Neural cell (in vitro differentiated cells): ENCODE measurements around the gene ARHGAP18. TPM values are rescaled to one million over a fixed set of nuclear protein-coding genes. Genes with fewer than 3 reads are reported as not detected.

Experiments used
- H2AFZ ChIP-seq: fragments of 200-600, 300-800 bp; sonication (generic), shearing (Covaris generic); 2 replicates; pipeline ENCODE4 v1.6.0; 2014; ENCODE audit warnings: low read depth, mild to moderate bottlenecking, antibody characterized with exemption, low read length, moderate library complexity
- H3F3A ChIP-seq: fragments of 200-600 bp; shearing (Covaris generic); 2 replicates; pipeline ENCODE4 v1.6.1; 2016; ENCODE audit warnings: mild to moderate bottlenecking, moderate library complexity, mixed read lengths, antibody characterized with exemption, low read length; ENCODE audit not compliant: insufficient read depth, poor library complexity, severe bottlenecking
- H3K27ac ChIP-seq: fragments of 200-600, 300-800 bp; sonication (generic), shearing (Covaris generic); 2 replicates; pipeline ENCODE4 v1.5.1; 2014; ENCODE audit warnings: mild to moderate bottlenecking, low read length, moderate library complexity
- H3K27me3 ChIP-seq: fragments of 300-800, 200-600 bp; sonication (generic), shearing (Covaris generic); 2 replicates; pipeline ENCODE4 v1.6.0; 2014; ENCODE audit warnings: mild to moderate bottlenecking, low read depth, low read length, moderate library complexity; ENCODE audit not compliant: insufficient read depth
- H3K36me3 ChIP-seq: fragments of 300-800, 200-600 bp; sonication (generic), shearing (Covaris generic); 2 replicates; pipeline ENCODE4 v1.5.1; 2014; ENCODE audit warnings: mild to moderate bottlenecking, antibody characterized with exemption, low read length, moderate library complexity; ENCODE audit not compliant: insufficient read depth
- H3K4me2 ChIP-seq: fragments of 300-800, 200-600 bp; sonication (generic), shearing (Covaris generic); 2 replicates; pipeline ENCODE4 v1.6.0; 2014; ENCODE audit warnings: mild to moderate bottlenecking, low read length
- H3K4me3 ChIP-seq: fragments of 300-800, 200-600 bp; sonication (generic), shearing (Covaris generic); 2 replicates; pipeline ENCODE4 v1.5.1; 2014; ENCODE audit warnings: mild to moderate bottlenecking, low read length, moderate library complexity
- H3K79me2 ChIP-seq: fragments of 200-600 bp; shearing (Covaris generic); replicated peaks from 2 replicates; pipeline ENCODE4 v1.6.0; 2014; ENCODE audit warnings: mild to moderate bottlenecking, low read length, moderate library complexity; ENCODE audit not compliant: insufficient read depth
- H3K9ac ChIP-seq: fragments of 300-800, 200-600 bp; sonication (generic), shearing (Covaris generic); 2 replicates; pipeline ENCODE4 v1.6.1; 2016; ENCODE audit warnings: mild to moderate bottlenecking, low read length, mixed read lengths
- H3K9me2 ChIP-seq: fragments of 200-600 bp; shearing (Covaris generic); 2 replicates; pipeline ENCODE4 v1.6.1; 2016; ENCODE audit warnings: mild to moderate bottlenecking, low read length, mixed read lengths; ENCODE audit not compliant: insufficient read depth
- H3K9me3 ChIP-seq: fragments of 200-600, 300-800 bp; sonication (generic), shearing (Covaris generic); 2 replicates; pipeline ENCODE4 v1.6.1; 2016; ENCODE audit warnings: mild to moderate bottlenecking, mixed run types, low read length, moderate library complexity, mixed read lengths
- H4K20me1 ChIP-seq: fragments of 200-600 bp; shearing (Covaris generic); 2 replicates; pipeline ENCODE4 v1.6.1; 2016; ENCODE audit warnings: mild to moderate bottlenecking, mixed run types; ENCODE audit not compliant: insufficient read depth
- CTCF ChIP-seq: fragments of 450-650 bp; IDR thresholded peaks from 2 replicates; pipeline ENCODE4 v1.5.1; 2014; ENCODE audit warnings: antibody characterized with exemption, mild to moderate bottlenecking, moderate library complexity; ENCODE audit not compliant: poor library complexity, severe bottlenecking
- EP300 ChIP-seq: fragments of 450-650 bp; conservative IDR thresholded peaks from 2 replicates; pipeline ENCODE4 v1.6.1; 2014; ENCODE audit warnings: antibody characterized with exemption, mild to moderate bottlenecking, moderate library complexity; ENCODE audit not compliant: poor library complexity, severe bottlenecking
- EZH2 ChIP-seq: fragments of 200-600, 300-800 bp; shearing (Covaris generic), sonication (generic); IDR thresholded peaks from 2 replicates; pipeline ENCODE4 v1.6.1; 2014; ENCODE audit warnings: antibody characterized with exemption, low read length, borderline replicate concordance, mild to moderate bottlenecking; ENCODE audit not compliant: insufficient read depth, poor library complexity, severe bottlenecking
- MXI1 ChIP-seq: fragments of 450-650 bp; conservative IDR thresholded peaks from 2 replicates; pipeline ENCODE4 v1.6.1; 2014; ENCODE audit warnings: antibody characterized with exemption, mild to moderate bottlenecking; ENCODE audit not compliant: poor library complexity, severe bottlenecking
- POLR2AphosphoS5 ChIP-seq: IDR thresholded peaks from 2 replicates; pipeline ENCODE4 v1.6.1; 2012
- RAD21 ChIP-seq: fragments of 450-650 bp; conservative IDR thresholded peaks from 2 replicates; pipeline ENCODE4 v1.6.1; 2014; ENCODE audit warnings: antibody characterized with exemption, mild to moderate bottlenecking, moderate library complexity
- SMC3 ChIP-seq: fragments of 450-650 bp; conservative IDR thresholded peaks from 2 replicates; pipeline ENCODE4 v1.6.1; 2014; ENCODE audit warnings: antibody characterized with exemption, mild to moderate bottlenecking, moderate library complexity; ENCODE audit not compliant: poor library complexity
- TAF1 ChIP-seq: IDR thresholded peaks from 2 replicates; pipeline ENCODE4 v1.6.1; 2012; ENCODE audit warnings: low read depth
- polyA plus RNA-seq: library from polyadenylated mRNA; depleted of rRNA; stranded (reverse); fragments of >200 nt; gene quantifications from 2 replicates; pipeline ENCODE4 v1.2.3, GENCODE V29; 2014
- TF ChIP-seq, protein P1 (sequence below): IDR thresholded peaks from 2 replicates; pipeline ENCODE4 v1.6.1; 2012; ENCODE audit warnings: borderline replicate concordance

The ARHGAP18 gene
- polyA plus RNA-seq, 1 donor from 2014 or later, result 4.7 TPM

DNA sequence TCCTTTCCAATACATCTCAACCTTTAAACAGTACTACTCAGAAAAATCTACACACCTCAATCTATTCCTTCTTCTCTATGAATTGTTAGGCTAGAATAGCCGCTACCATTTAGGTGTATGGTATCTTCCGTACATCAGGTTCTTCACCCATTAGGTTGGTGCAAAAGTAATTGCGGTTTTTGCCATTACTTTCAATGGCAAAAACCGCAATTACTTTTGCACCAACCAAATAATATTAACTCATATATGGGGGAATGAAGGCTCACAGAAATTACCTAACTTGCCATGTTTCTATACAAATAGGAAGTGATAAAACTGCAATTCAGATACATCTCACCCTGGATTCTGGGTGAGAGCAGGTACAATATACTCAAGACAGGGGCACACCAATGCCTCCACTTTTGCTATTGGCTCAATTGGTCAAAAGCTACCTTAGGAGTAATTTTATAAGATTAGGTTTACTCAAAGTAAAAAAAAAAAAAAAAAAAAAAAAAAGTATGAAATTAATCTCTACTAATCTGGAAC is 37.7 kb upstream of the ARHGAP18 start:
- Histone ChIP-seq H3K9me3 (no peaks in the 10 kb centered on the region), H3K9me2 (no peaks in the 10 kb centered on the region), H3K36me3 (no peaks in the 10 kb centered on the region)

GRCh38 chr6:129744880-129745237 is 34.9 kb upstream of the ARHGAP18 start:
- H3K9ac ChIP-seq, result no peak overlapping the region
- no peak overlapping the region for H3K4me3 ChIP-seq
- H3K27ac ChIP-seq, result no peak overlapping the region
- H3K27me3 ChIP-seq, result no peaks in the 10 kb centered on the region
- no peak overlapping the region for H2AFZ ChIP-seq
- no peaks in the 10 kb centered on the region for H3K9me3 ChIP-seq
- TF ChIP-seq TAF1 (no peak), RAD21 (no peak), POLR2AphosphoS5 (no peak), MXI1 (no peak)
- H3K36me3 ChIP-seq, result no peaks in the 10 kb centered on the region
- no peaks in the 10 kb centered on the region for H3K79me2 ChIP-seq
- H4K20me1 ChIP-seq, result no peaks in the 10 kb centered on the region
- no peaks in the 10 kb centered on the region for H3K9me2 ChIP-seq
- no peaks in the 10 kb centered on the region for H3F3A ChIP-seq
- no peak overlapping the region for H3K4me2 ChIP-seq

More for the DNA sequence above, 37.7 kb upstream of the ARHGAP18 start:
- no peak overlapping the region for H3K27ac ChIP-seq
- no peak overlapping the region for H3K9ac ChIP-seq
- H3K4me2 ChIP-seq, result no peak overlapping the region
- no peak overlapping the region for H2AFZ ChIP-seq
- H4K20me1 ChIP-seq, result no peaks in the 10 kb centered on the region
- no peaks in the 10 kb centered on the region for H3K79me2 ChIP-seq
- TF ChIP-seq SMC3, result no peak
- TF ChIP-seq MXI1, result no peak
- TF ChIP-seq EP300, result no peak
- TF ChIP-seq CTCF, result no peak
- TF ChIP-seq, protein P1, sequence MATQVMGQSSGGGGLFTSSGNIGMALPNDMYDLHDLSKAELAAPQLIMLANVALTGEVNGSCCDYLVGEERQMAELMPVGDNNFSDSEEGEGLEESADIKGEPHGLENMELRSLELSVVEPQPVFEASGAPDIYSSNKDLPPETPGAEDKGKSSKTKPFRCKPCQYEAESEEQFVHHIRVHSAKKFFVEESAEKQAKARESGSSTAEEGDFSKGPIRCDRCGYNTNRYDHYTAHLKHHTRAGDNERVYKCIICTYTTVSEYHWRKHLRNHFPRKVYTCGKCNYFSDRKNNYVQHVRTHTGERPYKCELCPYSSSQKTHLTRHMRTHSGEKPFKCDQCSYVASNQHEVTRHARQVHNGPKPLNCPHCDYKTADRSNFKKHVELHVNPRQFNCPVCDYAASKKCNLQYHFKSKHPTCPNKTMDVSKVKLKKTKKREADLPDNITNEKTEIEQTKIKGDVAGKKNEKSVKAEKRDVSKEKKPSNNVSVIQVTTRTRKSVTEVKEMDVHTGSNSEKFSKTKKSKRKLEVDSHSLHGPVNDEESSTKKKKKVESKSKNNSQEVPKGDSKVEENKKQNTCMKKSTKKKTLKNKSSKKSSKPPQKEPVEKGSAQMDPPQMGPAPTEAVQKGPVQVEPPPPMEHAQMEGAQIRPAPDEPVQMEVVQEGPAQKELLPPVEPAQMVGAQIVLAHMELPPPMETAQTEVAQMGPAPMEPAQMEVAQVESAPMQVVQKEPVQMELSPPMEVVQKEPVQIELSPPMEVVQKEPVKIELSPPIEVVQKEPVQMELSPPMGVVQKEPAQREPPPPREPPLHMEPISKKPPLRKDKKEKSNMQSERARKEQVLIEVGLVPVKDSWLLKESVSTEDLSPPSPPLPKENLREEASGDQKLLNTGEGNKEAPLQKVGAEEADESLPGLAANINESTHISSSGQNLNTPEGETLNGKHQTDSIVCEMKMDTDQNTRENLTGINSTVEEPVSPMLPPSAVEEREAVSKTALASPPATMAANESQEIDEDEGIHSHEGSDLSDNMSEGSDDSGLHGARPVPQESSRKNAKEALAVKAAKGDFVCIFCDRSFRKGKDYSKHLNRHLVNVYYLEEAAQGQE, result no peak
- TF ChIP-seq TAF1, result no peak
- no peak for TF ChIP-seq RAD21
- TF ChIP-seq EZH2, result no peak
- TF ChIP-seq POLR2AphosphoS5, result no peak
- no peaks in the 10 kb centered on the region for H3F3A ChIP-seq
- H3K4me3 ChIP-seq, result no peak overlapping the region
- no peaks in the 10 kb centered on the region for H3K27me3 ChIP-seq
